Fibroblast of skin of left biceps (primary cell): ENCODE results near the gene HCLS1.
"Not testable (repeated sequence)": the region's sequence is repeated elsewhere in the genome, so short reads cannot be mapped to it uniquely, and the experiment has no call there.

Source experiments
- DNase-seq, 2 experiments: peaks; one replicate each; pipeline ENCODE4 v3.0.0-alpha.2; 2013; ENCODE audit warnings: low read depth in 2 of 2

The HCLS1 gene

GRCh38 chr3:121660356-121661171 lies at the start of gene HCLS1:
Gene HCLS1, minus strand, starts transcription at chr3:121660903. Its CDS starts 2,556 bp downstream, at chr3:121658347.
- DNase-seq: no peak

GRCh38 chr3:121710347-121710746 lies 49.6 kb upstream of the HCLS1 start:
- no peak for DNase-seq

GRCh38 chr3:121707531-121708273 lies 47.0 kb upstream of the HCLS1 start:
- no peak for DNase-seq

- no peak for DNase-seq
These were observed 44.8 kb upstream of the HCLS1 start for GRCh38 chr3:121705541-121705940.

GRCh38 chr3:121703973-121704372 lies 43.3 kb upstream of the HCLS1 start:
- DNase-seq: no peak

GRCh38 chr3:121698901-121699300 lies 38.2 kb upstream of the HCLS1 start:
- no peak for DNase-seq

- DNase-seq: no peak
These were observed 37.8 kb upstream of the HCLS1 start for GRCh38 chr3:121698476-121698875.

GRCh38 chr3:121696186-121696585 lies 35.5 kb upstream of the HCLS1 start:
- DNase-seq: no peak

- no peak for DNase-seq
These were observed 31.5 kb upstream of the HCLS1 start for GRCh38 chr3:121692010-121692699.

- DNase-seq: no peak
These were observed 30.2 kb upstream of the HCLS1 start for GRCh38 chr3:121690777-121691405.

- not testable (repeated sequence) for DNase-seq
These were observed 28.0 kb upstream of the HCLS1 start for GRCh38 chr3:121688747-121689146.

- DNase-seq: no peak
These were observed 21.1 kb upstream of the HCLS1 start for GRCh38 chr3:121681792-121682191.

- DNase-seq: no peak
These were observed 16.4 kb upstream of the HCLS1 start for GRCh38 chr3:121677141-121677540.

- DNase-seq: no peak
These were observed 10.0 kb upstream of the HCLS1 start for GRCh38 chr3:121670676-121671075.

GRCh38 chr3:121667333-121667732 lies 6.6 kb upstream of the HCLS1 start:
- no peak for DNase-seq

- DNase-seq: no peak
These were observed 4.8 kb upstream of the HCLS1 start for GRCh38 chr3:121665488-121665887.

GRCh38 chr3:121663171-121663847 lies 2.6 kb upstream of the HCLS1 start:
- DNase-seq: no peak

GRCh38 chr3:121662742-121663141 lies 2.0 kb upstream of the HCLS1 start:
- DNase-seq: no peak

- DNase-seq: no peak
These were observed 673 bp upstream of the HCLS1 start for GRCh38 chr3:121661376-121661775.

GRCh38 chr3:121659586-121659985 lies 1.1 kb downstream of the HCLS1 start:
- DNase-seq: no peak

- no peak for DNase-seq
These were observed 1.8 kb downstream of the HCLS1 start for GRCh38 chr3:121658716-121659435.
